ENCODE results near the gene AQP6. TPM values are rescaled to one million over a fixed set of nuclear protein-coding genes. Genes with fewer than 3 reads are reported as not detected.
A peak's percentile ranks its signal among the peaks of the same experiment; 100 is the strongest.

The AQP6 gene
- total RNA-seq, 1 experiment from 2014 or later, result not detected

DNA sequence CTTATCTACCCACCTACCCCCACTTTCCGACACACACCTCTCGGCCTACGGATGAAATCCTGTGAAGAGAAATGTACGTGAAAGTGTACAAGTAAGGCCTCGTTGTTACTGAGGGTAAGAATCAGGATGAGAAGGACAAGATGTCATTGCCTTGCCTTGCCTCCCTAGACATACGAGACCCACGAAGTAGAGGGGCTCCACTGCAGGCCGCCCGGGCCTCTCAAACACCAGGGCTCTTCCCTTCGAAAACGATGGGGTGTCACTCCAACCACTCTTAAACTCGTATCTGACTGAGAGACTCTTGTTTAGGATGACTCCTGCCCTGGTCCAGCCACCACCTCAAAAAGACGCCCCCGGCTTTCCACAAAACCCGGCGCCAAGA is 52.0 kb downstream of the AQP6 start:
- H3K36me3 ChIP-seq (ENCODE audit: low read depth), result peaks cover 5% of the 10 kb centered on the region; the same call in 1 of the 2 replicates
- TSS peak; percentile 51 for BruUV-seq (replicated peaks)
- peak overlapping the region; percentile 93 for H2AFZ ChIP-seq
- H4K20me1 ChIP-seq (ENCODE audit: insufficient read depth), result no peaks in the 10 kb centered on the region
- CTCF ChIA-PET, result no interaction called here
- DNase-seq, result no peak
- no peaks in the 10 kb centered on the region for H3K27me3 ChIP-seq (ENCODE audit: insufficient read depth, low read depth)
- peaks cover 55% of the 10 kb centered on the region for H3K79me2 ChIP-seq (ENCODE audit: low read depth)
- H3F3A ChIP-seq (ENCODE audit: insufficient read depth, low read depth), result 0 out of 2 replicates have a peak, but pooled peaks cover 12% of the 10 kb centered on the region
- H3K4me2 ChIP-seq, result peak overlapping the region; percentile 72
- no peaks in the 10 kb centered on the region for H3K9me2 ChIP-seq (ENCODE audit: insufficient read depth)
- TF ChIP-seq, protein P1, sequence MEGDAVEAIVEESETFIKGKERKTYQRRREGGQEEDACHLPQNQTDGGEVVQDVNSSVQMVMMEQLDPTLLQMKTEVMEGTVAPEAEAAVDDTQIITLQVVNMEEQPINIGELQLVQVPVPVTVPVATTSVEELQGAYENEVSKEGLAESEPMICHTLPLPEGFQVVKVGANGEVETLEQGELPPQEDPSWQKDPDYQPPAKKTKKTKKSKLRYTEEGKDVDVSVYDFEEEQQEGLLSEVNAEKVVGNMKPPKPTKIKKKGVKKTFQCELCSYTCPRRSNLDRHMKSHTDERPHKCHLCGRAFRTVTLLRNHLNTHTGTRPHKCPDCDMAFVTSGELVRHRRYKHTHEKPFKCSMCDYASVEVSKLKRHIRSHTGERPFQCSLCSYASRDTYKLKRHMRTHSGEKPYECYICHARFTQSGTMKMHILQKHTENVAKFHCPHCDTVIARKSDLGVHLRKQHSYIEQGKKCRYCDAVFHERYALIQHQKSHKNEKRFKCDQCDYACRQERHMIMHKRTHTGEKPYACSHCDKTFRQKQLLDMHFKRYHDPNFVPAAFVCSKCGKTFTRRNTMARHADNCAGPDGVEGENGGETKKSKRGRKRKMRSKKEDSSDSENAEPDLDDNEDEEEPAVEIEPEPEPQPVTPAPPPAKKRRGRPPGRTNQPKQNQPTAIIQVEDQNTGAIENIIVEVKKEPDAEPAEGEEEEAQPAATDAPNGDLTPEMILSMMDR (conservative IDR thresholded peaks at IDR 0.05), result no peak
- TF ChIP-seq EZH2 (IDR thresholded peaks at IDR 0.05; ENCODE audit: low read depth), result no peak
- no peak overlapping the region for H3K27ac ChIP-seq
- peaks cover 8% of the 10 kb centered on the region for H3K4me1 ChIP-seq (replicated peaks; ENCODE audit: insufficient read depth)
- intact Hi-C loops (cut with micrococcal nuclease; ENCODE audit: unreplicated experiment), result loop anchor here (5.0 kb wide), 1 partner anchor 37 kb away; no protein-coding TSS in a partner anchor
- POLR2A ChIA-PET (ENCODE audit: unreplicated experiment), result interaction anchor here (0.6 to 0.7 kb wide), 3 partner anchors 29 to 123 kb away, joined by 3 read pairs; no protein-coding TSS in a partner anchor
- H3K4me3 ChIP-seq, result peak overlapping the region; percentile 76
- H3K9me3 ChIP-seq (ENCODE audit: insufficient read depth, low read depth), result no peaks in the 10 kb centered on the region

DNA sequence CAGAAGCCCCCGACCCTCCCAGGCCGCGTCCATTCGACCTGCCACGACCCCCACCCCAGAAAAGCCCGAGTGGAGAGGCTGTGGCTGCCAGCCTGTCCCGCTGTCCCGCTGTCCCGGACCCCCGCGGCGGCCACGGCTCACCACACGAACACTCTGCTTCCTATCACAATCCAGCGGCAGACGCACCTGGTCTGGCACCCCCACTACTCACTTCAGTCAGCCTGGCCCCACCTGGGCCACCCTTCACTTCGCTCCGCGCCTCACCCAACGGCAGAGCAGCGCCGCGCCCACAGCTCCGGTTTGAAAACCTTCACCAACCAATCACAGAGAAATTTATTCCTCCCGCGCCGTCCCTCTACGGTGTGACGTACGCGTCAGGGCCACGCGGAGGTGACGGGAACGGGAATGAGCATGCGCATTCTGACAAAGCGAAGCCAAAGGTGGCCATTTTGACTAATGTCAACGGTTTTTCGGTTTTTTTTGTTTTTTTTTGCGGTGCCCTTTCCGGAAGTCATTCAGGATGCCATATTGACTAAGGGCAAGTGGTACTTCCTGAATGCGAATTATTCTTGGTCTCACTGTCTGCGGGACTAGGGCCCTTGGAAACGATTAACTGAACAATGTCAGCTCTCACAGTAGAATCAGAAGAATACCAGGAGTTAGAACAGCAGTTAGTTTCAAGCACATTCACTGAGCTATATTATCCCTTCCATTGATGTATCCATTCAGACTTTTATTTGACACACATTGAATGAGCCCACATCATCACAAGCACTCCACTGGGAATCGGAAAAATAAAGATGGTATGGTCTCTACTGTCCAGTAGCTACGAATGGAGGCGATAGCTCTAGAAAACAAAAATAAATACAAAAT is 52.7 kb downstream of the AQP6 start, which contains the start of gene RACGAP1:
Gene RACGAP1, minus strand, starts transcription at position 308 of the 873 bp plus-strand sequence. CDS start 8,779 bp downstream, outside the sequence.
- no TSS peak for BruUV-seq (replicated peaks)
- H3F3A ChIP-seq (ENCODE audit: insufficient read depth, low read depth), result 0 out of 2 replicates have a peak, but pooled peaks cover 12% of the 10 kb centered on the region
- no peak within 1 kb of the TSS for H3K27ac ChIP-seq
- peaks cover 5% of the 10 kb centered on the region; the same call in 1 of the 2 replicates for H3K36me3 ChIP-seq (ENCODE audit: low read depth)
- peaks cover 48% of the 10 kb centered on the region for H3K79me2 ChIP-seq (ENCODE audit: low read depth)
- H3K9me2 ChIP-seq (ENCODE audit: insufficient read depth), result no peaks in the 10 kb centered on the region
- H2AFZ ChIP-seq, result peak within 1 kb of the TSS; percentile 93
- H3K9me3 ChIP-seq (ENCODE audit: insufficient read depth, low read depth), result no peaks in the 10 kb centered on the region
- H3K27me3 ChIP-seq (ENCODE audit: insufficient read depth, low read depth), result no peaks in the 10 kb centered on the region
- DNase-seq, result peak; percentile 94 to 95
- peak within 1 kb of the TSS; percentile 76 for H3K4me3 ChIP-seq
- TF ChIP-seq, protein P1 (conservative IDR thresholded peaks at IDR 0.05), result no peak
- no peak for TF ChIP-seq EZH2 (IDR thresholded peaks at IDR 0.05; ENCODE audit: low read depth)
- intact Hi-C loops (cut with micrococcal nuclease; ENCODE audit: unreplicated experiment), result no loop called here
- no peaks in the 10 kb centered on the region for H4K20me1 ChIP-seq (ENCODE audit: insufficient read depth)
- CTCF ChIA-PET, result interaction anchor here (0.5 kb wide), 1 partner anchor 1362 kb away, joined by 3 read pairs; no protein-coding TSS in a partner anchor
- H3K4me2 ChIP-seq, result peak within 1 kb of the TSS; percentile 85
- POLR2A ChIA-PET (ENCODE audit: unreplicated experiment), result interaction anchor here (0.6 to 0.7 kb wide), 5 partner anchors 29 to 197 kb away, joined by 3 to 13 read pairs (median 3); no protein-coding TSS in a partner anchor
- H3K4me1 ChIP-seq (replicated peaks; ENCODE audit: insufficient read depth), result peaks cover 8% of the 10 kb centered on the region

DNA sequence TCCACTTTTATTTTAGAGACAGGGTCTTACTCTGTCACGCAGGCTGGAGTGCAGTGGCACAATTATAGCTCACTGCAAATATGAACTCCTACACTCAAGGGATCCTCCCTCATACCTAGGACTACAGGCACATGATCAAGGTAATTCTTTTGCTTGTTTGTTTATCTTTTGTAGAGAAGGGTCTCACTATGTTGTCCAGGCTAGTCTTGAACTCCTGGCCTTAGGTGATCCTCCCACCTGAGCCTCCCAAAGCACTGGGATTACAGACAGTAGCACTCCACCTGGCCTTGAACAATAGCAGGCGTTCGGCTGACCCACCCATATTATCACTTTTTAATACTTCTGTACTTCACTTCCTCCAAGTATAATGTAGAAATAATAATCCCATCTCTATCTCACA is 53.9 kb downstream of the AQP6 start:
- Histone ChIP-seq H3K79me2 (ENCODE audit: low read depth) (peaks cover 36% of the 10 kb centered on the region), H3K27ac (no peak overlapping the region), H3K36me3 (ENCODE audit: low read depth) (peaks cover 5% of the 10 kb centered on the region; the same call in 1 of the 2 replicates), H4K20me1 (ENCODE audit: insufficient read depth) (no peaks in the 10 kb centered on the region), H3K4me3 (no peak overlapping the region), H3F3A (ENCODE audit: insufficient read depth, low read depth) (0 out of 2 replicates have a peak, but pooled peaks cover 12% of the 10 kb centered on the region), H3K9me2 (ENCODE audit: insufficient read depth) (no peaks in the 10 kb centered on the region), H2AFZ (no peak overlapping the region), H3K4me2 (no peak overlapping the region), H3K4me1 (replicated peaks; ENCODE audit: insufficient read depth) (peaks cover 8% of the 10 kb centered on the region), H3K9me3 (ENCODE audit: insufficient read depth, low read depth) (no peaks in the 10 kb centered on the region), H3K27me3 (ENCODE audit: insufficient read depth, low read depth) (no peaks in the 10 kb centered on the region)
- DNase-seq, result no peak
- no TSS peak for BruUV-seq (replicated peaks)
- TF ChIP-seq, protein P1 (conservative IDR thresholded peaks at IDR 0.05), result no peak
- TF ChIP-seq EZH2 (IDR thresholded peaks at IDR 0.05; ENCODE audit: low read depth), result no peak
- intact Hi-C loops (cut with micrococcal nuclease; ENCODE audit: unreplicated experiment), result no loop called here
- ChIA-PET CTCF (no interaction called here), POLR2A (ENCODE audit: unreplicated experiment) (no interaction called here)

Other genes starting within 250 kb of the AQP6 start
- gene TMBIM6, start 231.4 kb upstream of the AQP6 start, total RNA-seq (2021), result 685 and 690 TPM in 2 replicates
- 20.5 and 20.9 TPM in 2 replicates for gene NCKAP5L, start 144.5 kb upstream of the AQP6 start, total RNA-seq (2021)
- 2.5 and 4.7 TPM in 2 replicates for gene BCDIN3D, start 129.8 kb upstream of the AQP6 start, total RNA-seq (2021)
- gene FAIM2, start 69.0 kb upstream of the AQP6 start, total RNA-seq (2021), result not detected in 2 replicates
- not detected in 2 replicates for gene AQP2, start 22.2 kb upstream of the AQP6 start, total RNA-seq (2021)
- 0.31 and 0.45 TPM in 2 replicates for gene AQP5, start 11.1 kb upstream of the AQP6 start, total RNA-seq (2021)
- 108 and 112 TPM in 2 replicates for gene RACGAP1, start 52.5 kb downstream of the AQP6 start, total RNA-seq (2021)
- 3.5 and 4.5 TPM in 2 replicates for gene ASIC1, start 84.6 kb downstream of the AQP6 start, total RNA-seq (2021)
- 48.8 and 66.7 TPM in 2 replicates for gene SMARCD1, start 112.4 kb downstream of the AQP6 start, total RNA-seq (2021)
- gene GPD1, start 131.1 kb downstream of the AQP6 start, total RNA-seq (2021), result 0.24 and 1.0 TPM in 2 replicates
- 53.9 and 76.1 TPM in 2 replicates for gene COX14, start 139.3 kb downstream of the AQP6 start, total RNA-seq (2021)
- 33.0 and 41.7 TPM in 2 replicates for gene CERS5, start 194.4 kb downstream of the AQP6 start, total RNA-seq (2021)